GM21717 (cell line): ENCODE measurements around the gene CALML4.
"Not testable (repeated sequence)": the region's sequence is repeated elsewhere in the genome, so short reads cannot be mapped to it uniquely, and the experiment has no call there.

Experiments
- ATAC-seq: cut with Tn5 transposase; IDR thresholded peaks from one replicate; pipeline ENCODE4 v1.9.1; 2021; ENCODE audit warnings: mild to moderate bottlenecking, moderate library complexity; ENCODE audit not compliant: unreplicated experiment

The CALML4 gene

GRCh38 chr15:68225442-68225841 is 20.3 kb upstream of the CALML4 start:
- ATAC-seq = not testable (repeated sequence)

DNA sequence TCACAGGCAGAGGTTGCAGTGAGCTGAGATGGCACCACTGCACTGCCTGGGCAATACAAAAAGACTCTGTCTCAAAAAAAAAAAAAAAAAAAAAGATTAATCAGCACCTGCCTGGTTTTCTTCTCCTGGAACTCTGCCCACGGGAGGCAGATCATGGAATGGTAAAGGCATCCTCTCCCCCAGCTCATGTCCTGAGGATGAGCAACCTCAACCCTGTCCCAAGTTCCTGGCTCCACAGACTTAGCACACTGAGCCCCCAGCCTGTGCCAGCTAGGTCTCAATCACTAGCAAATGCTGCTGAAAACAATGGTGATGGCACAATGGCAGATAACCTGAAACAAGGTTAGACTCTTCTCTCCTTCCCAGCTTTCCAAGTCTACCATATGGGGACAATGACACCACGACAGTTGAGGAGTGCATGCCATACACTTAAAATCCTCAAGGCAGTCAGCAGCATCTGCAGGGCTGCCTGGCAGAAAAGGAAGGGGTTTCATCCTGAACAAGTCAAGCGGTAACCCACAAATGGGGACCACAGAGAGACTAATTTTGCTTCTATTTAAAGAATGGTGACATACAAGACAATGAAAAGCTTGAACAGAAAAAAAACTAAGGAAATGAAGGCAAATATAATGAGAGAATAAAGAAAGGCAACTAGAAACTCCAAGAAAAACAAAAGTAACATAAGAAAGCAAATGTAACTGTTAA is 19.6 kb upstream of the CALML4 start:
- ATAC-seq = no peak

- ATAC-seq = no peak
Observed at GRCh38 chr15:68224108-68224507, 19.0 kb upstream of the CALML4 start.

- no peak for ATAC-seq
Observed at GRCh38 chr15:68223171-68223570, 18.0 kb upstream of the CALML4 start.

GRCh38 chr15:68222432-68222743 is 17.3 kb upstream of the CALML4 start:
- ATAC-seq = not testable (repeated sequence)

GRCh38 chr15:68221530-68222431 is 16.6 kb upstream of the CALML4 start:
- not testable (repeated sequence) for ATAC-seq

GRCh38 chr15:68220967-68221366 is 15.8 kb upstream of the CALML4 start:
- ATAC-seq = no peak

DNA sequence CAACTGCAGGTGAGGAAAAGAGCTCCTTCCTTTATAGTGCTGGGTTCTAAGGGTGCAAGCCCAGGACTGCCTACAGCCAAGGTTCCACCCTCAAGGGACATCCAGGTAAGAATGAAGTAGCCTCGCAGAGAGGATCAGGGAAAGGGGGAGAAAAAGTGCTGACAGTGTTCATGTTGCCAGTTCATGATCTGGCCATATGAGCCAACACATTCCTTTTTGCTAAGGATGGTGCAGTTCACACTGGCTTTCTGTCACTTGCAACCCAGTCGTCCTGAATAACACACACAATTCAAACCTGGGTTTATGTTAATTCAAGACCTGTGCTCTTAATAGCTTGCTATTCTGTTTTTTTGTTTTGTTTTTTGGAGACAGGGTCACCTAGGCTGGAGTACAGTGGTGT is 15.4 kb upstream of the CALML4 start:
- no peak for ATAC-seq

DNA sequence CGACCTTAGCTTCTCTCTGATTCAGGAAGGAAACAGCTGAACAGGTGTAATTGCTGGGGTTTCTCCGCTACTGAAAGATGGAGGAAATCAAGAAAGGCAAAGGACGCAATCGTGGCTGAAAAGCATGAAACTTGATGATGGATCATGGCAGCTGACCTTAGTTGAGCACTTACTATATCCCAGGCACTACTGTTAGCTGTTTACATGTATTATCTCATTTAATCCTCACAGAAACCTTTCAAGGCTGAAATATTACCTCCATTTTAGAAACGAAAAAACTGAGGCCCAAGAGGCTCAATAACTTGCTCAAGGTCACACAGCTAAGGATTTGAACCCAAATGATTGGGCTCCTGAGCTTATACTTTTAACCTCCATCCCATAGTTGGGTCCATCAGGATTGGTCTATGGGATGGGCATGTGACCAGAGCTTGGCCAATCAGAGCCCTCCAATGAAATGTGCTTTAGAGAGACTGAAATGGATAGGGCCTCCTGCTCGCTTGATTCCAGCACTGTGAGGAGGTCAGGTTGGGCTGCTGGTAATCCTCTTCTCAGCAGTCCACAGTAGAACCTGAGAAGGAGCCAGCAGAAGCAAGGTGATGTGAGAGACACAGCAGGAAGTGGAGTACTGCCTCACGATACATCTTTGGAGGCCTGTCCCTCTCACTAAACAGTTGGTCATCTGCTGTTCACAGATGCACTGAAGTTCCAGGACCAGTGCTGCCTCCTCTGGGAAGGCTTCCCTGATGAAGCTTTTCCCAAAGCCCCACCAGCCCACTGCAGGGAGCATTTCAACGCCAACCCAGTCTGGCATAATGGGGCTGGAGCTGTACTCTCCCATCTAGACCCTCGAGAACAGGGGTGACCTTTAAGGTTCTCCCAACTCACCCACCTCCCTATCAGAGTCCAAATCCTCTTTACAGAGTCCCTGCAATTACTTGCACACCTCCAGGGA is 14.0 kb upstream of the CALML4 start:
- ATAC-seq = no peak

DNA sequence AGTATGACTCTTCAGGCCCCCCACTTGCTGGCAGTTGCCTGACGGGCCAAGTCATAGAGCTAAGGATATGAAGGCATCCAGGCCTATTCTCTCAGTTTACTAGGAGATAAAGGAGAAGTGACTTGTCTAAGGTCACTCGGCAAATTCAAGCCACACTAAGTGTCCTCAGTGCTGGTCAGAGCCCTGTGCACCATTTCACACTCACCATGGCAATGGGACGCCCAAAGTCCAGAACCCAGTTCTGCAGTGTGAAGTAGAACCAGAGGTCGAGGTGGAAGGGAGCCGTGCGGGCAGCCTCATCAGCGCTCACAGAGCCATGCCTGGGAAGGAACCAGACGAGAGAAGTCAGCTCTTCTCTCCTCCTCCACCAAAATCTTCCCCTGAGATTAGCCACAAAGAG is 13.2 kb upstream of the CALML4 start:
- ATAC-seq = no peak

DNA sequence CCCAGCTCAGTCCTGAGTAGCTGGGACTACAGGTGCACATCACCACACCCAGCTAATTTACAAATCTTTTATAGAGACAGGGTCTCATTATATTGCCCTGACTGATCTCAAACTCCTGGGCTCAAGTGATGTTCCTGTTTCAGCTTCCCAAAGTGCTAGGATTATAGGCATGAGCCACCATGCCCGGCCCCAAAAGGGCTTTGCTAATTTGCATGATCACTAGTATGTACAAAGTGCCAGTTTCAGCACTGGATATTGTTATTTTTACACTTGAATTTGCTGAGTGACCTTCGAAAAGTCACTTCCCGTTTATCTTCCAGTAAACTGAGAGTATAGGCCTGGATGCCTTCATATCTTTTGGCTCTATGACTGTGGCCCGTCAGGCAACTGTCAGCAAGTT is 12.2 kb upstream of the CALML4 start:
- ATAC-seq = no peak

DNA sequence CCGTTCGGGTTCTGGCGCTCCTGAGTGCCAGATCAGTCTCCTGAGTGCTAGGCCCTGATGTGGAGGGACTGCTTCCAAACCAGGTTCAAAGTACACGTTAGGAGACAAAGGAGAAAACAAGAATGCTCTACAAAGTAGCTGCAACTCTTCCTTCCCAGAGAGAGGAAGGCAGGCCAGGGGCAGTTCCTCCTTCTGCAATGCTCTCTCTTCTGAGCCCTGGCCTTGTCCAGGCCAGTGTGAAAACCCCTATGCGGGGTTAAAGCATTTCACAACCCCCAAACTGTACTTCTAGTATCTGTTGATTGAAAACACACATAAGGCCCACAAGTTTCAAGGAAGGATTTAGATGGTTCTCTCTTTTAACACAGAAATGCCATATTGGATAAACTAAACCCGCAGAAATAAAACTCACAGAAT is 9.7 kb upstream of the CALML4 start:
- no peak for ATAC-seq

DNA sequence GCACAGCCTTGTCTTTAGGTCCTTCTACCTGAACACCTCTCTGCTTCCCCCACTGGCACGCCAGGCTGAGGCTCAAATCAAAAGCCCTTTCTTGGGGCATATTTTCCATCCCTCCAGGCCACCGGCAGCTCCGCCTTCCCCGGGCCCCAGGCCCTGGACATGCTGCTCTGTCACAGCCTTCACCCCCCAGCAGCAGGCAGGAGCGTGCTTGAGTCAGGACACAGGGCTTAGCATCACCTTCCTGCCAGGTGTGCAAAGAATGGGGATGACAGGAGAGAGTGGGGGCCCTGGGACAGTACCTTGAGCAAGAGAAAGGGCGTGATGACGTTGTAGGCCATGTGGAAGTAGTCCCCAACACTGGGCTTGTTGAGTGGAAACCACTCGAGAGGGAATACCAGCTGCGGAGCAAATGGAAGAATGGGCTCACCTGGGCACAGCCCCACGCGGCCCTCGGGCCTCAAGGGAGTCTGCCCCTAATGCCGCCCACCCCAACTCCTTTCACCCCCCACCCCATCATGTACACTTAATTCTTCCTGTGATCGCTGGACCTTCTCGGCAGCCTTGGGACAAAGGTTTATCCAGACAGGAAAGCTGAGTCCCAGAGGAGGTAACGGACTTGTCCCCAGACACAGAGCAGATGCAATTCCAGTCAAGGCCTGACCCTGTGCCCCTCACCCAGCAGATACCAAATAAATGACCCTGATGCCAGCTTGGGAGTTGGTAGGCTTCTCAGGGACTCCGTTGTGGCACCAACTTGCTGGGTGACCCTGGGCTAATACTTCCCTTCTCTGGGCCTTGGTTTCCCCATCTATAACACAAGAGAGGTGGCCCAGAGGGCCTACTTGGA is 9.1 kb upstream of the CALML4 start:
- no peak for ATAC-seq

DNA sequence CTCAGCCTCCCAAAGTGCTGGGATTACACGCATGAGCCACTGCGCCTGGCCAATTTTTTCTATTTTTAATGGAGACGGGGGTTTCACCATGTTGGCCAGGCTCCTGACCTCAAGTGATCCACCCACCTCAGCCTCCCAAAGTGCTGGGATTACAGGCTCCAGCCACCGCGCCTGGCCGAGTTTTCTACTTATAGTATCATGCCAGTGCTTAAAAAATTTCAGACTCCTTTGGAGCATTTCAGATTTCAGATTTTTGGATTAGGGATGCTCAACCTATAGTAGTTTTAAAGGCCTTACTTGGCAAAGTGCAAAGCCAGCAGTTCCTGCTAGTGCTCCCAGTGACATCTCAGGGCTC is 8.3 kb upstream of the CALML4 start:
- ATAC-seq = not testable (repeated sequence)

GRCh38 chr15:68211656-68212320 is 6.7 kb upstream of the CALML4 start:
- no peak for ATAC-seq

DNA sequence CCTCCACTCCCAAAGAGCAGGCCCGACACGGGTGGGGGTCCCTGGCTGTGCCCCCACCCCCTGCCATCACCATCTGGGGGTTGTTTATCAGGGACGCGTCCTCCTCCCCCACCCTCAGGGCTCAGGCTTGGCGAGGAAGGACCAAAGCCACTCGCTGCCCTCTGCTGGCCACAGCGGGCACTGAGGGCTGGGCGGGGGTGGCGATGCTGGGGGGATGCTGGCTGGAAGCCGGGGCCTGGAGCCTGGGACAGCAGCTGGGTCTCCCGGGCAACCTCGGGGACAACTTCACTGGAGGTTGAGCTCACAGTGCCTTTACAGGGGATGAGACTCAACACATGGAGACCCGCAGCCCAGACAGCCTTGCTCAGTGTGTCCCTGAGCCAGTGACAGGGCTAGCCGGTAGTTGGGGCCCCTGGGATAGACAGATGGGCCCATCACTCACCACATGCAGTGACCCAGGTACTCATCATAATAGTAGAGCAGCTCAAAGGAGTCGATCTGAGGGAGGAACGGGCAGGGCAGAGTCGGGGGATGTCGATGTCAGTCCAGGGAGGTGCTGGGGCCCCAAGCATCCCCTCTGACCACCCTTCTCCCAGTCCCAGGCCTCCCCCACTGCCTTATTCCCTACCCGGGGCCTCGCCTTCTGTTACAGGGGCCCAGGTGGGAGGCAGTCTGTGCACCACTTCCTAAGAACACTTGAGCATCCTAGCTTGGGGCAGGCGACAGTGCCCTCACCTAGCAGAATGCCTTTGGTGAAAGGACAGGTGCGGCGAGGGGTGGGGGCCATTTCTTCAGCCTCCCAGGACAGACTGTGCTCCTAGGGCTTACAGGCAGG is 5.9 kb upstream of the CALML4 start:
- no peak for ATAC-seq

DNA sequence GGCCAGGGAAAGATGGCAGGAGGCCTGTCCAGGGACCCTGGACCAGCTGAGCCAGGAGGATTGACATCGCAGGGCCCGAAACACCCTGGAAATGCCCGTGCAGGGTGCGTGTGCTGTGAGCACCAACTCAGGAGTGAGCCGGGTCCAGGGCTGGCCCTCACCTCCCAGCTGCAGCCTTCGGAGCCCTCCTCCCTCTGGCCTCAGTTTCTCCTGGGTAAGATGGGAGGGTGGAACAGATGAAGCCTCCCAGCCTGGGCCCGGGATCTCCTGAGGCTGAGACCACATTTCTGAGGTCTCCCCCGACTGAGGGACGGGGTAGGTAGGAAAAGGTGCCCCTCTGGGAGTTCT is 5.3 kb upstream of the CALML4 start:
- no peak for ATAC-seq

DNA sequence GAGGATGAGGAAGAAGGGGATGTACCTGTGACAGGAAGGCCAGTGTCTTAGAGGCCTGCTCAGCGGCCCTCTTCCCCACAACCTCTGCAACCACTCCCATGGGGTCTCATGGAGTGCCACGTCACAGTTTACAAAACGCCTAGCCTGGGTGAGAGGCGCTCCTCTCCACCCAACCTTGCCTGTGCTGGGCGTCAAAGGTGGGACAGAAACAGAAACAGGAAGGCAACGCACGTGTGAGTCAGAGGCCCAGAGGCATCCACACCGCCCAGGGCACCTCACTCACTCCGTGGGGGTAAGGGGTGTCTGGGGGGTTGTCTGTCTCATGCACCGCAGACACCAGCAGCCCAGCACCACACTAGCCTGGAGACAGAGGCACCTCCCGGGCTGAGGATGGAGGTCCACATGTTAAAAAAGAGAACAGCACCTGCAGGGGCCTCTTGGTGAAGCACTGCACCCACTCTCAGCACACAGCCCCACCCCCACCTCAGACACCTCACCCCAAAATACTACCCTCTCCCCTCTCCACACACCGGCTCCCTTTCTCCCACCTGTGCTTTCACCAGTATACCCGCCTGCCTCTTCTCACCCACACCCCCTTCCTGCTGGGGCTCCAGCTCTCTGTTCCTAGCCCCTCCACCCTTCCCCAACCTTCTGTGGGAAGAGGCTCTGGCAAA is 4.7 kb upstream of the CALML4 start:
- peak; percentile 56 for ATAC-seq

- no peak for ATAC-seq
Observed at GRCh38 chr15:68209272-68209671, 4.1 kb upstream of the CALML4 start.
